IMR-90 (cell line): ENCODE results near the gene TBC1D16. TPM values are rescaled to one million over a fixed set of nuclear protein-coding genes. Genes with fewer than 3 reads are reported as not detected.

Experiments used
- ATAC-seq: fragments of 200-7000 bp; cut with Tn5 transposase; 2 replicates; pipeline ENCODE4 v1.9.1; 2020; ENCODE audit warnings: low read depth, mild to moderate bottlenecking, moderate library complexity
- BruUV-seq: library from RNA; stranded (reverse); fragments of 400-500 nt; replicated peaks from 2 replicates; lab custom pipeline; 2021; lab: Mats Ljungman, UMichigan
- CTCF ChIA-PET: fragments of 300-600 bp; formaldehyde crosslinking; extraction: SDS; loops from one replicate; lab custom pipeline; 2021; ENCODE audit warnings: antibody characterized with exemption; lab: Yijun Ruan, JAX
- POLR2A ChIA-PET: fragments of 300-600 bp; sonication (Branson Sonifier 250); formaldehyde crosslinking; loops from one replicate; lab custom pipeline; 2022; ENCODE audit warnings: antibody characterized with exemption; ENCODE audit not compliant: unreplicated experiment; lab: Charles Lee
- DNase-seq: peaks from one replicate; pipeline ENCODE4 v3.0.0; 2013
- H2AFZ ChIP-seq: replicated peaks from 2 replicates; pipeline ENCODE3; 2013; ENCODE audit warnings: low read length, mild to moderate bottlenecking; ENCODE audit not compliant: poor library complexity
- H2AK5ac ChIP-seq: 2 replicates; pipeline ENCODE4 v1.6.1; 2013; ENCODE audit warnings: low read depth, low read length, inconsistent platforms
- H2AK9ac ChIP-seq: replicated peaks from 2 replicates; pipeline ENCODE3; 2013; ENCODE audit warnings: mild to moderate bottlenecking, low read depth, low read length, moderate library complexity; ENCODE audit not compliant: poor library complexity
- H2BK120ac ChIP-seq: 2 replicates; pipeline ENCODE4 v1.6.1; 2013; ENCODE audit warnings: low read depth, low read length, inconsistent platforms
- H2BK15ac ChIP-seq: 3 replicates; pipeline ENCODE4 v1.6.1; 2013; ENCODE audit warnings: low read depth, low read length, inconsistent platforms
- H2BK20ac ChIP-seq: 2 replicates; pipeline ENCODE4 v1.6.1; 2013; ENCODE audit warnings: low read depth, mild to moderate bottlenecking, inconsistent platforms, low read length, moderate library complexity
- H2BK5ac ChIP-seq: 2 replicates; pipeline ENCODE4 v1.6.1; 2013; ENCODE audit warnings: mild to moderate bottlenecking, low read depth, low read length, inconsistent platforms; ENCODE audit not compliant: poor library complexity, severe bottlenecking
- H3K14ac ChIP-seq: replicated peaks from 2 replicates; pipeline ENCODE4 v1.6.1; 2013; ENCODE audit warnings: low read depth, low read length, inconsistent platforms
- H3K18ac ChIP-seq: 2 replicates; pipeline ENCODE4 v1.6.1; 2013; ENCODE audit warnings: low read depth, low read length, control low read depth
- H3K23ac ChIP-seq: 2 replicates; pipeline ENCODE4 v1.6.1; 2013; ENCODE audit warnings: low read depth, low read length, inconsistent platforms
- H3K27ac ChIP-seq: 2 replicates; pipeline ENCODE4 v1.5.1; 2013; ENCODE audit warnings: mild to moderate bottlenecking, control low read depth, low read length; ENCODE audit not compliant: insufficient read depth
- H3K27me3 ChIP-seq: 2 replicates; pipeline ENCODE4 v1.6.1; 2013; ENCODE audit warnings: low read length; ENCODE audit not compliant: control insufficient read depth, insufficient read depth
- H3K36me3 ChIP-seq: 2 replicates; pipeline ENCODE4 v1.6.1; 2013; ENCODE audit warnings: low read length, mixed read lengths; ENCODE audit not compliant: control insufficient read depth, insufficient read depth
- H3K4ac ChIP-seq: 2 replicates; pipeline ENCODE4 v1.6.1; 2013; ENCODE audit warnings: low read depth, low read length, inconsistent platforms
- H3K4me1 ChIP-seq: 2 replicates; pipeline ENCODE4 v1.6.1; 2013; ENCODE audit warnings: low read length, mixed read lengths; ENCODE audit not compliant: control insufficient read depth, insufficient read depth
- H3K4me2 ChIP-seq: 2 replicates; pipeline ENCODE4 v1.6.1; 2013; ENCODE audit warnings: low read depth, mild to moderate bottlenecking, control low read depth, low read length, moderate library complexity
- H3K4me3 ChIP-seq: 2 replicates; pipeline ENCODE4 v1.5.1; 2013; ENCODE audit warnings: low read depth, mild to moderate bottlenecking, control low read depth, low read length, moderate library complexity; ENCODE audit not compliant: insufficient read depth
- H3K56ac ChIP-seq: 2 replicates; pipeline ENCODE4 v1.6.1; 2013; ENCODE audit warnings: low read length, inconsistent platforms; ENCODE audit not compliant: insufficient read depth; ENCODE audit errors: extremely low read depth
- H3K79me1 ChIP-seq, 2 experiments: 2 replicates each; pipeline ENCODE4 v1.6.1; 2013; ENCODE audit warnings: low read length in 2 of 2, inconsistent platforms in 1 of 2, low read depth in 1 of 2
- H3K9ac ChIP-seq: 2 replicates; pipeline ENCODE4 v1.6.1; 2013; ENCODE audit warnings: low read depth, low read length, control low read depth
- H3K9me1 ChIP-seq: 2 replicates; pipeline ENCODE4 v1.6.1; 2013; ENCODE audit warnings: low read length, inconsistent platforms; ENCODE audit not compliant: insufficient read depth
- H3K9me3 ChIP-seq: 2 replicates; pipeline ENCODE4 v1.6.1; 2013; ENCODE audit warnings: low read length; ENCODE audit not compliant: control insufficient read depth, insufficient read depth
- H4K20me1 ChIP-seq: 2 replicates; pipeline ENCODE4 v1.6.1; 2013; ENCODE audit warnings: low read length, inconsistent platforms; ENCODE audit not compliant: insufficient read depth
- H4K5ac ChIP-seq: 2 replicates; pipeline ENCODE4 v1.6.1; 2013; ENCODE audit warnings: mild to moderate bottlenecking, low read depth, low read length, control low read depth
- H4K8ac ChIP-seq, 2 experiments: 2 replicates each; pipeline ENCODE4 v1.6.1; 2013; ENCODE audit warnings: low read depth in 2 of 2, low read length in 2 of 2, control low read depth in 1 of 2, inconsistent platforms in 1 of 2
- H4K91ac ChIP-seq: 2 replicates; pipeline ENCODE4 v1.6.1; 2013; ENCODE audit warnings: low read depth, low read length, inconsistent platforms; ENCODE audit not compliant: insufficient read depth
- CEBPB ChIP-seq: IDR thresholded peaks from 2 replicates; pipeline ENCODE4 v1.6.1; 2012; ENCODE audit warnings: low read depth, low read length, improper control_type of control experiment
- CHD1 ChIP-seq: IDR thresholded peaks from 2 replicates; pipeline ENCODE4 v1.6.1; 2012; ENCODE audit warnings: low read depth, low read length, improper control_type of control experiment
- FOS ChIP-seq: fragments of 150-350 bp; IDR thresholded peaks from 2 replicates; pipeline ENCODE4 v1.6.1; 2016; ENCODE audit warnings: low read depth, low read length
- MAFK ChIP-seq: IDR thresholded peaks from 2 replicates; pipeline ENCODE4 v1.6.1; 2012; ENCODE audit warnings: low read depth, low read length, improper control_type of control experiment
- MAZ ChIP-seq: IDR thresholded peaks from 2 replicates; pipeline ENCODE4 v1.6.1; 2012; ENCODE audit warnings: low read depth, mild to moderate bottlenecking, low read length, improper control_type of control experiment, moderate library complexity, borderline replicate concordance
- MXI1 ChIP-seq: IDR thresholded peaks from 2 replicates; pipeline ENCODE4 v1.6.1; 2012; ENCODE audit warnings: low read depth, mild to moderate bottlenecking, low read length, moderate library complexity, borderline replicate concordance
- NFE2L2 ChIP-seq: fragments of 150-350 bp; IDR thresholded peaks from 2 replicates; pipeline ENCODE4 v1.6.1; 2016; ENCODE audit warnings: low read depth, mild to moderate bottlenecking, low read length
- POLR2A ChIP-seq: IDR thresholded peaks from 2 replicates; pipeline ENCODE4 v1.6.1; 2012; ENCODE audit warnings: mild to moderate bottlenecking, low read depth, low read length
- RCOR1 ChIP-seq: IDR thresholded peaks from 2 replicates; pipeline ENCODE4 v1.6.1; 2012; ENCODE audit warnings: mild to moderate bottlenecking, low read length, improper control_type of control experiment; ENCODE audit not compliant: insufficient replicate concordance
- RFX5 ChIP-seq: IDR thresholded peaks from 2 replicates; pipeline ENCODE4 v1.8.0; 2012; ENCODE audit warnings: low read depth, mild to moderate bottlenecking, low read length, moderate library complexity
- SMC3 ChIP-seq: fragments of 150-350 bp; IDR thresholded peaks from 2 replicates; pipeline ENCODE4 v1.6.1; 2016; ENCODE audit warnings: low read depth, mild to moderate bottlenecking, antibody characterized with exemption, low read length, moderate library complexity
- WGBS, 2 experiments: methylation state at CpG; one replicate each; pipeline versions ENCODE4 v1.1.5 to v1.1.7; 2013; ENCODE audit warnings: missing lambda C conversion rate in 2 of 2; ENCODE audit not compliant: insufficient read length in 1 of 2; ENCODE audit errors: extremely low coverage in 2 of 2; 5-methylcytosine and 5-hydroxymethylcytosine counted together
- dilution Hi-C: fragments of 300-500 bp; cut with HindIII; formaldehyde crosslinking; loops from one replicate; pipeline ENCODE4 v1.14.3; 2018; ENCODE audit warnings: low sequenced_read_pairs; ENCODE audit not compliant: unreplicated experiment
- in situ Hi-C: fragments of 300-500 bp; cut with MboI; formaldehyde crosslinking; loops from 3 replicates; pipeline ENCODE4 v1.14.3; 2019; ENCODE audit warnings: low sequenced_read_pairs, inconsistent platforms, mixed read lengths
- intact Hi-C: fragments of 100-400 bp; cut with micrococcal nuclease; formaldehyde crosslinking; loops from 2 replicates; pipeline ENCODE4 v1.10.0; 2022
- polyA plus RNA-seq, 3 experiments: library from polyadenylated mRNA; depleted of rRNA; stranded (reverse); fragments of >200 nt; gene quantifications; 2 replicates each; pipeline ENCODE4 v1.2.3, GENCODE V29; 2012; ENCODE audit warnings: low replicate concordance in 1 of 3
- total RNA-seq: library from RNA; depleted of rRNA; stranded (reverse); fragments of >200 nt; gene quantifications from 2 replicates; pipeline ENCODE4 v1.2.3, GENCODE V29; 2012
- TF ChIP-seq, protein P1 (sequence below): conservative IDR thresholded peaks from 2 replicates; pipeline ENCODE4 v1.5.1; 2012; ENCODE audit warnings: mild to moderate bottlenecking, low read depth, low read length, improper control_type of control experiment
- TF ChIP-seq, protein P2 (sequence below): fragments of 150-350 bp; IDR thresholded peaks from 2 replicates; pipeline ENCODE4 v1.6.1; 2016; ENCODE audit warnings: low read depth, mild to moderate bottlenecking, low read length, moderate library complexity, borderline replicate concordance

The TBC1D16 gene
- total and polyA plus RNA-seq, 2 of the 4 experiments (the other 2 are of a cell fraction): 10.1 to 16.7 TPM

DNA sequence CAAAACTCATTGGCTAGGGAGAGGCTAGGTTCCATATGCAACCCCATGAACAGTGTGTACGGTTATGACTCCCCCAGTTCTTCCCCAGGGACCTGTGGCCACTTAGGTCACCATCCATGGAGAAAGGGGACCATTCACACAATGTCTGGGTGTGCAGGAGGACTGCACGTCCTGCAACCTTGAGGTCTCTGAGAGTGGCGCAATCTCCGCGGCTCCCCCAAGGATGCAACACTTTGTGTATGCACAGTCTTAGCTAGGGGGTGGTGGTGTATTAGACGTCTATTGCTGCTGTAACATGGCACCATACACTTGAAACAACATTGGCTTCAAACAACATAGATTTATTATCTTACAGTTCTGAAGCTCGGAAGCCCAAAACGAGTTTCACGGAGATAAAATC, 130.8 kb downstream of the TBC1D16 start:
- Histone ChIP-seq H3K4me2 (no peak overlapping the region), H2AK9ac (no peak overlapping the region), H4K8ac (no peak overlapping the region), H4K20me1 (no peaks in the 10 kb centered on the region), H2BK120ac (no peak overlapping the region), H4K5ac (no peak overlapping the region), H3K14ac (no peak overlapping the region), H3K27ac (no peak overlapping the region), H2BK20ac (no peak overlapping the region), H3K4ac (no peak overlapping the region), H3K27me3 (peaks cover 44% of the 10 kb centered on the region), H3K23ac (no peak overlapping the region), H2AFZ (no peak overlapping the region), H3K4me3 (no peak overlapping the region), H3K56ac (no peak overlapping the region), H3K79me1 (no peaks in the 10 kb centered on the region), H2BK5ac (no peak overlapping the region), H3K9me1 (no peaks in the 10 kb centered on the region), H3K4me1 (no peaks in the 10 kb centered on the region), H2BK15ac (no peak overlapping the region), H3K18ac (no peak overlapping the region), H3K9ac (no peak overlapping the region), H4K91ac (no peak overlapping the region), H3K9me3 (peaks cover 5% of the 10 kb centered on the region; the same call in 1 of the 2 replicates), H3K36me3 (no peaks in the 10 kb centered on the region), H2AK5ac (no peak overlapping the region)
- dilution Hi-C loops: no loop called here
- ChIA-PET CTCF (no interaction called here), POLR2A (interaction anchor here (0.6 kb wide), 1 partner anchor 67 kb away, joined by 11 read pairs; no protein-coding TSS in a partner anchor)
- ATAC-seq (no peak), DNase-seq (no peak)
- BruUV-seq: no TSS peak
- WGBS, 2 experiments: 29% methylated on average over 1 of the region's 9 CpGs; no CpG with 5 or more reads in 1 of the 2 experiments
- TF ChIP-seq CEBPB (no peak), NFE2L2 (no peak), MXI1 (no peak), MAFK (no peak), MAZ (no peak), FOS (no peak), RFX5 (no peak), CHD1 (no peak), POLR2A (no peak), SMC3 (no peak), RCOR1 (no peak)
- TF ChIP-seq, protein P1, sequence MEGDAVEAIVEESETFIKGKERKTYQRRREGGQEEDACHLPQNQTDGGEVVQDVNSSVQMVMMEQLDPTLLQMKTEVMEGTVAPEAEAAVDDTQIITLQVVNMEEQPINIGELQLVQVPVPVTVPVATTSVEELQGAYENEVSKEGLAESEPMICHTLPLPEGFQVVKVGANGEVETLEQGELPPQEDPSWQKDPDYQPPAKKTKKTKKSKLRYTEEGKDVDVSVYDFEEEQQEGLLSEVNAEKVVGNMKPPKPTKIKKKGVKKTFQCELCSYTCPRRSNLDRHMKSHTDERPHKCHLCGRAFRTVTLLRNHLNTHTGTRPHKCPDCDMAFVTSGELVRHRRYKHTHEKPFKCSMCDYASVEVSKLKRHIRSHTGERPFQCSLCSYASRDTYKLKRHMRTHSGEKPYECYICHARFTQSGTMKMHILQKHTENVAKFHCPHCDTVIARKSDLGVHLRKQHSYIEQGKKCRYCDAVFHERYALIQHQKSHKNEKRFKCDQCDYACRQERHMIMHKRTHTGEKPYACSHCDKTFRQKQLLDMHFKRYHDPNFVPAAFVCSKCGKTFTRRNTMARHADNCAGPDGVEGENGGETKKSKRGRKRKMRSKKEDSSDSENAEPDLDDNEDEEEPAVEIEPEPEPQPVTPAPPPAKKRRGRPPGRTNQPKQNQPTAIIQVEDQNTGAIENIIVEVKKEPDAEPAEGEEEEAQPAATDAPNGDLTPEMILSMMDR: no peak
- TF ChIP-seq, protein P2, sequence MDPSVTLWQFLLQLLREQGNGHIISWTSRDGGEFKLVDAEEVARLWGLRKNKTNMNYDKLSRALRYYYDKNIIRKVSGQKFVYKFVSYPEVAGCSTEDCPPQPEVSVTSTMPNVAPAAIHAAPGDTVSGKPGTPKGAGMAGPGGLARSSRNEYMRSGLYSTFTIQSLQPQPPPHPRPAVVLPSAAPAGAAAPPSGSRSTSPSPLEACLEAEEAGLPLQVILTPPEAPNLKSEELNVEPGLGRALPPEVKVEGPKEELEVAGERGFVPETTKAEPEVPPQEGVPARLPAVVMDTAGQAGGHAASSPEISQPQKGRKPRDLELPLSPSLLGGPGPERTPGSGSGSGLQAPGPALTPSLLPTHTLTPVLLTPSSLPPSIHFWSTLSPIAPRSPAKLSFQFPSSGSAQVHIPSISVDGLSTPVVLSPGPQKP: no peak
- intact Hi-C loops: loop anchor here (10.0 kb wide), 1 partner anchor 50 kb away; no protein-coding TSS in a partner anchor
- in situ Hi-C loops: no loop called here
